ENCODE measurements around the gene GNB1L. TPM values are rescaled to one million over a fixed set of nuclear protein-coding genes. Genes with fewer than 3 reads are reported as not detected.

Gene GNB1L
- total and polyA plus RNA-seq, 2 of the 13 experiments (the other 11 are each of a cell fraction or from before 2014, with no cell fraction given) = 2.5 to 7.4 TPM

- TF ChIP-seq ZBTB49 (CRISPR knock-in tag; IDR thresholded peaks at IDR 0.05; ENCODE audit: borderline replicate concordance) (no peak), SNAPC2 (CRISPR knock-in tag; IDR thresholded peaks at IDR 0.05) (0 out of 2 replicates have a peak, but pooled peaks have one; percentile 3), ZBTB20 (CRISPR knock-in tag; IDR thresholded peaks at IDR 0.05; ENCODE audit: borderline replicate concordance, low read depth) (0 out of 2 replicates have a peak, but pooled peaks have one; percentile 11), ZNF253 (CRISPR knock-in tag; IDR thresholded peaks at IDR 0.05; ENCODE audit: borderline replicate concordance) (0 out of 2 replicates have a peak, but pooled peaks have one; percentile 14), HMG20B (CRISPR knock-in tag; conservative IDR thresholded peaks at IDR 0.05) (no peak), HNRNPL (IDR thresholded peaks at IDR 0.05; ENCODE audit: low read depth, low read length) (peak; percentile 77; the same call in 1 of the 2 replicates), HDAC2 (CRISPR knock-in tag; IDR thresholded peaks at IDR 0.05) (0 out of 2 replicates have a peak, but pooled peaks have one; percentile 7), IRF9 (CRISPR knock-in tag; IDR thresholded peaks at IDR 0.05; ENCODE audit: borderline replicate concordance) (no peak), TAF1 (CRISPR knock-in tag; IDR thresholded peaks at IDR 0.05) (0 out of 2 replicates have a peak, but pooled peaks have one; percentile 2), ZNF510 (CRISPR knock-in tag; IDR thresholded peaks at IDR 0.05; ENCODE audit: low read depth) (no peak), HIC2 (CRISPR knock-in tag; IDR thresholded peaks at IDR 0.05; ENCODE audit: low read depth) (0 out of 2 replicates have a peak, but pooled peaks have one; percentile 19), NR3C1 (CRISPR knock-in tag; IDR thresholded peaks at IDR 0.05) (no peak), GABPB1 (CRISPR knock-in tag; IDR thresholded peaks at IDR 0.05) (0 out of 2 replicates have a peak, but pooled peaks have one; percentile 1)
- TF ChIP-seq, protein P1, sequence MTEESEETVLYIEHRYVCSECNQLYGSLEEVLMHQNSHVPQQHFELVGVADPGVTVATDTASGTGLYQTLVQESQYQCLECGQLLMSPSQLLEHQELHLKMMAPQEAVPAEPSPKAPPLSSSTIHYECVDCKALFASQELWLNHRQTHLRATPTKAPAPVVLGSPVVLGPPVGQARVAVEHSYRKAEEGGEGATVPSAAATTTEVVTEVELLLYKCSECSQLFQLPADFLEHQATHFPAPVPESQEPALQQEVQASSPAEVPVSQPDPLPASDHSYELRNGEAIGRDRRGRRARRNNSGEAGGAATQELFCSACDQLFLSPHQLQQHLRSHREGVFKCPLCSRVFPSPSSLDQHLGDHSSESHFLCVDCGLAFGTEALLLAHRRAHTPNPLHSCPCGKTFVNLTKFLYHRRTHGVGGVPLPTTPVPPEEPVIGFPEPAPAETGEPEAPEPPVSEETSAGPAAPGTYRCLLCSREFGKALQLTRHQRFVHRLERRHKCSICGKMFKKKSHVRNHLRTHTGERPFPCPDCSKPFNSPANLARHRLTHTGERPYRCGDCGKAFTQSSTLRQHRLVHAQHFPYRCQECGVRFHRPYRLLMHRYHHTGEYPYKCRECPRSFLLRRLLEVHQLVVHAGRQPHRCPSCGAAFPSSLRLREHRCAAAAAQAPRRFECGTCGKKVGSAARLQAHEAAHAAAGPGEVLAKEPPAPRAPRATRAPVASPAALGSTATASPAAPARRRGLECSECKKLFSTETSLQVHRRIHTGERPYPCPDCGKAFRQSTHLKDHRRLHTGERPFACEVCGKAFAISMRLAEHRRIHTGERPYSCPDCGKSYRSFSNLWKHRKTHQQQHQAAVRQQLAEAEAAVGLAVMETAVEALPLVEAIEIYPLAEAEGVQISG (CRISPR knock-in tag; IDR thresholded peaks at IDR 0.05) = no peak; the same call in 1 of the 2 replicates
- TF ChIP-seq, protein P2, sequence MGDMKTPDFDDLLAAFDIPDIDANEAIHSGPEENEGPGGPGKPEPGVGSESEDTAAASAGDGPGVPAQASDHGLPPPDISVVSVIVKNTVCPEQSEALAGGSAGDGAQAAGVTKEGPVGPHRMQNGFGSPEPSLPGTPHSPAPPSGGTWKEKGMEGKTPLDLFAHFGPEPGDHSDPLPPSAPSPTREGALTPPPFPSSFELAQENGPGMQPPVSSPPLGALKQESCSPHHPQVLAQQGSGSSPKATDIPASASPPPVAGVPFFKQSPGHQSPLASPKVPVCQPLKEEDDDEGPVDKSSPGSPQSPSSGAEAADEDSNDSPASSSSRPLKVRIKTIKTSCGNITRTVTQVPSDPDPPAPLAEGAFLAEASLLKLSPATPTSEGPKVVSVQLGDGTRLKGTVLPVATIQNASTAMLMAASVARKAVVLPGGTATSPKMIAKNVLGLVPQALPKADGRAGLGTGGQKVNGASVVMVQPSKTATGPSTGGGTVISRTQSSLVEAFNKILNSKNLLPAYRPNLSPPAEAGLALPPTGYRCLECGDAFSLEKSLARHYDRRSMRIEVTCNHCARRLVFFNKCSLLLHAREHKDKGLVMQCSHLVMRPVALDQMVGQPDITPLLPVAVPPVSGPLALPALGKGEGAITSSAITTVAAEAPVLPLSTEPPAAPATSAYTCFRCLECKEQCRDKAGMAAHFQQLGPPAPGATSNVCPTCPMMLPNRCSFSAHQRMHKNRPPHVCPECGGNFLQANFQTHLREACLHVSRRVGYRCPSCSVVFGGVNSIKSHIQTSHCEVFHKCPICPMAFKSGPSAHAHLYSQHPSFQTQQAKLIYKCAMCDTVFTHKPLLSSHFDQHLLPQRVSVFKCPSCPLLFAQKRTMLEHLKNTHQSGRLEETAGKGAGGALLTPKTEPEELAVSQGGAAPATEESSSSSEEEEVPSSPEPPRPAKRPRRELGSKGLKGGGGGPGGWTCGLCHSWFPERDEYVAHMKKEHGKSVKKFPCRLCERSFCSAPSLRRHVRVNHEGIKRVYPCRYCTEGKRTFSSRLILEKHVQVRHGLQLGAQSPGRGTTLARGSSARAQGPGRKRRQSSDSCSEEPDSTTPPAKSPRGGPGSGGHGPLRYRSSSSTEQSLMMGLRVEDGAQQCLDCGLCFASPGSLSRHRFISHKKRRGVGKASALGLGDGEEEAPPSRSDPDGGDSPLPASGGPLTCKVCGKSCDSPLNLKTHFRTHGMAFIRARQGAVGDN (CRISPR knock-in tag; IDR thresholded peaks at IDR 0.05) = peak; percentile 77
These were observed 30.8 kb downstream of the GNB1L start (continued) for GRCh38 chr22:19823902-19824211.

Data from HepG2 (cell line).